NK-92 treated with Interleukin-12 subunit alpha and Interleukin-12 subunit beta, amount 100 ng/mL, for 24 hours (cell line): ENCODE results near the gene PTPRN2.
"Not testable (repeated sequence)": the region's sequence is repeated elsewhere in the genome, so short reads cannot be mapped to it uniquely, and the experiment has no call there.

Experiments
- DNase-seq: peaks from one replicate; lab custom pipeline; 2025; lab: John Stamatoyannopoulos, UW

PTPRN2 gene

DNA sequence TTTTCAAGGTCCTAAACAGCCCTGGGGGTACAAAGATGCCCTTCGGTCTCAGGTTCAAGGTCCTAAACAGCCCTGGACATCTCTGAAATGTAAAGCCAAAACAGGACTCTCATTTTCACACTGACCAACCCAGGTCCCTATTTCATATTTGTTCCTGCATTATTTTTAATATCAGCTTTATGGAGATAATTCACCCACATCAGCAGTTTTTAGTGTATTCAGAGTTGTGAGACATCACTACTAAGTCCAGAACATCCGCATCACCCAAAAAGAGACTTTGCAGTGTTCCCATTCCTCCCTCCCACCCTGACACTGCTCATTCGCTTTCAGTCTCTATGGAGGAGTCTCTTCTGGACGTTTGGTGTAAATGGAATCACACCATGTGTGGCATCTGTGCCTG lies 420.2 kb downstream of the PTPRN2 start:
- DNase-seq: no peak

DNA sequence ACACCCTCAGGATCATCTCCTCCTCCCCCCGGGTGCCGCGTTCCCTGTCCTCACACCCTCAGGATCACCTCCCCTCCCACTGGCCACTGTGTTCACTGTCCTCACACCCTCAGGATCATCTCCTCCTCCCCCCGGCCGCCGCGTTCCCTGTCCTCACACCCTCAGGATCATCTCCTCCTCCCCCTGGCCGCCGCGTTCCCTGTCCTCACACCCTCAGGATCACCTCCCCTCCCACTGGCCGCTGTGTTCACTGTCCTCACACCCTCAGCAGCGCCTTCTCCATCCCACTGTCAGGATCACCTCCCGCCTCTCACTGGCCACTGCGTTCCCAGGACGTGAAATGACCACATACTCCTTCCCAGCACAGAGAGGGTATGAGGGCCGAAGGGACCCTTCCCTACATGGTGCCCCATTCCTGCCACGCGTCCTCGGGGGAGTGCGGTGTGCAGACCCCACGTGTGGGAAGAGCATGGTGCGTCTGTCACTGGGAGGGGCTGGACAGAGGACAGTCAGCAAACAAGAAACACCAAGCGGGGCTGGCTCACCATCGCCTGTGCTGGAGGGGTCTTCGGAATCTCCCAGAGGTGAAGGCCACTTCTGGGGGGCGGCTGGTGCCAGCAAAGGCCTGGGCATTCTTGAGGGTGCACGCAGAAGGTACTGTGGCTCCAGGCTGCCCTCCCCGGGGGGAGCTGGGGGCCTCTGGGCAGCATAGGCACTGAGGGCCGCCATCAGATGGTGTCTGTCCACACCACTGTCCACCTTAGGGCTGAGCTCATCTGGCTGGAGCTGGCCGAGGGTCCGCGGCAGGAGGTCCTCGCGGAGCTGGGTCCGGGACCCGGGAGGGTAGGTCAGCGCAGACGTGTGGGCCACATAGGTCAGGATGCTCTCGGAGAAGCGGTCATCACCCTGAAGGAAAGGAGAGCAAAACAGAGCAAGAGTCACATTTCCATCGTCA lies 421.0 kb downstream of the PTPRN2 start:
- DNase-seq: no peak

DNA sequence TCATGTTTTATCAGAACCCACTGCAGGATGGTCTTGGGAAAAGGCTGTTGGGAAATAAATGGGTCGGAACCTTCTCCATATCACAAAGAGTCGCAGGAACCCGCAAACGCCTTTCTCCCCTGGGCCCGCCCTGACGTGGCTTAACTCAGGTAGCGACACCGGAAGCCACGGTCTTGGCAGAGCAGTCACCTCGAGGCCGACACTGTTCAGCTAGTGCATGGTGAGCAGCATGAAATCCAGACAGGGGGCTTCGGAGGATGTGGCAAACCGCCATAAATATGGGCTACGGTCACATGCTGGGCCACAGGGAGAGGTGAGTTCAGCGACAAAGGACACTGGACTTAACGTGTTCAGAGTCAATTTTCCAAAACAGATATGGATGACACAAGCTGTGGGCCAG lies 421.9 kb downstream of the PTPRN2 start:
- no peak for DNase-seq

DNA sequence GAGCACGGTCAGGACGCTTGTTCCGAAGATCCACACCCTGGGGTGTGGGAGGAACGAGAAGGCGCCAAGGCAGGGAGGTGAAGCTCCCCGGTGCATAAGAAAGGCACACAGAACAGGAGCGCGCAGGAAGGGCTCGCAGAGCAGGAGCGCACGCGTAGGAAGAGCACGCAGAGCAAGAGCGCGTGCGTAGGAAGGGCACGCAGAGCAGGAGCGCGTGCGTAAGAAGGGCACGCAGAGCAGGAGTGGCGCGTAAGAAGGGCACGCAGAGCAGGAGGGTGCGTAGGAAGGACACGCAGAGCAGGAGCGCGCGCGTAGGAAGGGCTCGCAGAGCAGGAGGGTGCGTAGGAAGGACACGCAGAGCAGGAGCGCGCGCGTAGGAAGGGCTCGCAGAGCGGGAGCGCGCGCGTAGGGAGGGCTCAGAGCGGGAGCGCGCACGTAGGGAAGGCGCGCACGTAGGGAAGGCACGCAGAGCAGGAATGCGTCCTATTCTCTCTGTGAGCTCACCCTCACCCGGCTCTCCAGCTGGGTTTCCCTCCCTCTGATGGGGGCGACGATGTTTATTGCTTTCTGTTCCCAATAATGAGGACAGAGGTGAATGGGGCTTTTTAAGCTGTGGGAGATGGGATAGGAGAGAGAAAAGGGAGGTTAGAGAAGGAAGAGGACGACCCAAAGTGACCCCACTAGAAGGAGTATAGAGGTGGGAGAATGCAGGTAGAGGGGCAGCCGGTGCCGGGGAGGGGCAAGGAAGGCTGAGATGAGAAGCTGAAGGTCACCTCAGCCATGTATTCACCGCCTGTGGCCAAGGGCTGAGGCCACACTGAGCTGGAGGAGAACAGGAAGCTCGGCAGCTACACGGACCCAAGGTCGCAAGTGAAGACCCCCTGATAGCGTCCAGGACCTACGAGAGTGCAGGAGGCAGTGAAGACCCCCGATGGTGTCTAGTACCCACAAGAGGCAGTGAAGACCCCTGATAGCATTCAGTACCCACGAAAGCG lies 423.2 kb downstream of the PTPRN2 start:
- no peak for DNase-seq

DNA sequence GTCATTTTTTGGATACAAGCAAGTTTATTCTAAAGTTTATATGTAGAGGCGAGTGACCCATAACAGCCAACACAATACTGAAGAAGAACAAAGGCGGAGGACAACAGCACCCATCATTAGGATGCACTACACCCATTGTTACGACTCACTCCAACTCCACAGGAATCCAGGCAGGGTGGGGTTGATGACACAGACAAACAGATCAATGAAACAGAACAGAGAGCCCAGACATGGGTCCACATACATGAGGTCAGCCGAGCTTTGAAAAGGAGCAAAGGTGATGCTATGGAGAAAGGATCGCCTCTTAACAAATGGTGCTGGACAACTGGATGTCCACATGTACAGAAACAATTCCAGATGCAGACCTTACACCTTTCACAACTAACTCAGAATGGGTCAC lies 426.4 kb downstream of the PTPRN2 start:
- DNase-seq: no peak

DNA sequence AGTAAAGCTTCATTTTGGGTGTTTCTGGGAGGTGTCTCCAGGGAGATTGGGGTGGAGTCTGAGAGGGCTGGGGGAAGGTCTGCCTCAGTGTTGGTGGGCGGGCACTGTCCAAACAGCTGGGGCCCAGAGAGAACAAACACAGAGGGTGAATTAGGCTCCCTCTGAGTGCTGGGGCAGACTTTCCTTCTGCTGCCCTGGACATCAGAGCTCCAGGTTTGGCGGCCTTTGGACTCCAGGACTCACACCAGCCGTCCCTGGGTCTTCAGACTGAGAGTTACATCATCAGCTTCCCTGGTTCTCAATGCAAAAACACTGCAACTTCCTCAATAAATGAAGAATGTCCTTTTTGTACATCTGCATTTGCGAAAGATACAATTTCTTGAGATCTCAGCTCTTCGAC lies 427.4 kb downstream of the PTPRN2 start:
- DNase-seq: no peak

DNA sequence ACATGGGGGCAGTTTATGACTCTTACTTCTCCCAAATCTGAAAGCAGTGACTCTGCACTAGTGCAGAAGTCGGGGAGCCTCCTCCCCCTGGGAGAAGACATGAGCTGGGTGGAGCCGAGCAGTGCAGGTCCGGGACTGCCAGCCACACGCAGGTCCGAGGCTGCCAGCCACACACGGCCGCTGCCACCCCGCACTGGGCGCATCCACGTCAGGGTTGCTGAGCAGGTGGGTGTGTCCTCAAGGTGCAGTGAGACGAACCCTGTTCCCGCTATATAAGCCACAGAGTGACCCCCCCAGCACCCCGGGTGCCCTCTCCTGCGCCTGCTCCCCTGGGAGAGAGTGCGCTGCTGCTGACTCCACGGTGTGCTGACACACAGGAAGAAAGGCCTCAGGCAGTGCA lies 430.2 kb downstream of the PTPRN2 start:
- no peak for DNase-seq

DNA sequence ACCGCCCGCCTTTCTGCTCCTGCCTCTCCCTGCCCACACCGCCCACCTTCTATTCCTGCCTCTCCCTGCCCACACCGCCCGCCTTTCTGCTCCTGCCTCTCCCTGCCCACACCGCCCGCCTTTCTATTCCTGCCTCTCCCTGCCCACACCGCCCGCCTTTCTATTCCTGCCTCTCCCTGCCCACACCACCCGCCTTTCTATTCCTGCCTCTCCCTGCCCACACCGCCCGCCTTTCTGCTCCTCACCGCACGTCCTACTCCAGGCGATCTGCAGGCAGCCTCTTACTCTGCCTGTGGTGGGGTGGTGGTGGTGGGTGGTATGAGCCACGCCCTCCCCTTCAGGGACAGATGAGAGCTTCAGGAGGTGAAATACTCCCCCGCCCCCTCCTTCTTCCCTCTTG lies 436.4 kb downstream of the PTPRN2 start:
- not testable (repeated sequence) for DNase-seq

DNA sequence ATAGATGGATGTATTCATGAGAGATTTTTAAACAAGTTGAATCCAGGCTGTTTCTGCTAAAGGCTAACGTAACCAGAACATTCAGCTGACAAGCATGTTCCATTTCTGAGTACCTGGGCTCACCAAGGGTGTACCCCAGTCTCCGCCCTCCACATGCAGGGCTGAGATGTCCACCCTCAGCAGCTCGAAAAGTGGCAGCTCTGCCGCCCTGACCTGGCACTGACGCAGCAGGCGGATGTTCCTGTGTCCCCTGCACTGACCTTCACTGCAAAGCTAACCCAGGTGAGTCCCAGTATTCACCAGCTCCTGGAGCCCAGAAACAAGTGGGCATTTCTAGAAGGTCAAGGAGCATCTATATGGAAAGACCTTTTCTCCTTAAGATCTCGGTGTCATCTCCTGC lies 437.4 kb downstream of the PTPRN2 start:
- DNase-seq: no peak

DNA sequence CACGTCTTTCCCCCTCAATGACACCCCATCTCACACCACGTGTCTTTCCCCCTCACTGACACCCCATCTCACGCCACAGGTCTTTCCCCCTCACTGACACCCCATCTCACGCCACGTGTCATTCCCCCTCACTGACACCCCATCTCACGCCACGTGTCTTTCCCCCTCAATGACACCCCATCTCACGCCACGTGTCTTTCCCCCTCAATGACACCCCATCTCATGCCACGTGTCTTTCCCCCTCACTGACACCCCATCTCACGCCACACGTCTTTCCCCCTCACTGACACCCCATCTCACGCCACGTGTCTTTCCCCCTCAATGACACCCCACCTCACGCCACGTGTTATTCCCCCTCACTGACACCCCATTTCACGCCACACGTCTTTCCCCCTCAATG lies 440.2 kb downstream of the PTPRN2 start:
- not testable (repeated sequence) for DNase-seq

DNA sequence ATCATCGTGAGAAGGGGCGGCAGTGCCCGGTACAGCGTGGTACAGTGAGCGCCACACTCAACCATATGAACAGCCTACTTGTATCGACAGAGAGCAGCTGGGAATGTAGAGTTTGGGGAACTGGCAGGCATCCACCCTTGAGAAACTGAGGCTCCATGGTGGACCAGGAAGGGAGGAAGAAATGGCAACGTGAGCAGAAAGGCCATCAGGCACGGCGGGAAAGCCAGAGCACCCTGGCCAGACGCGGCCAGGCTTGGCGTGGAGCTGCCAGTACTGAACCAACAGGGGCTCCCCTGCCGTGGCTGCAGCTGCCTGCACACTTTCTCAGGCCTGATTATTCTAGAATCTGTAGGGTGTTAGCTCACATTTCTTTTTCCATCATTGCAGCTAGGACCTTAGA lies 442.3 kb downstream of the PTPRN2 start:
- no peak for DNase-seq

DNA sequence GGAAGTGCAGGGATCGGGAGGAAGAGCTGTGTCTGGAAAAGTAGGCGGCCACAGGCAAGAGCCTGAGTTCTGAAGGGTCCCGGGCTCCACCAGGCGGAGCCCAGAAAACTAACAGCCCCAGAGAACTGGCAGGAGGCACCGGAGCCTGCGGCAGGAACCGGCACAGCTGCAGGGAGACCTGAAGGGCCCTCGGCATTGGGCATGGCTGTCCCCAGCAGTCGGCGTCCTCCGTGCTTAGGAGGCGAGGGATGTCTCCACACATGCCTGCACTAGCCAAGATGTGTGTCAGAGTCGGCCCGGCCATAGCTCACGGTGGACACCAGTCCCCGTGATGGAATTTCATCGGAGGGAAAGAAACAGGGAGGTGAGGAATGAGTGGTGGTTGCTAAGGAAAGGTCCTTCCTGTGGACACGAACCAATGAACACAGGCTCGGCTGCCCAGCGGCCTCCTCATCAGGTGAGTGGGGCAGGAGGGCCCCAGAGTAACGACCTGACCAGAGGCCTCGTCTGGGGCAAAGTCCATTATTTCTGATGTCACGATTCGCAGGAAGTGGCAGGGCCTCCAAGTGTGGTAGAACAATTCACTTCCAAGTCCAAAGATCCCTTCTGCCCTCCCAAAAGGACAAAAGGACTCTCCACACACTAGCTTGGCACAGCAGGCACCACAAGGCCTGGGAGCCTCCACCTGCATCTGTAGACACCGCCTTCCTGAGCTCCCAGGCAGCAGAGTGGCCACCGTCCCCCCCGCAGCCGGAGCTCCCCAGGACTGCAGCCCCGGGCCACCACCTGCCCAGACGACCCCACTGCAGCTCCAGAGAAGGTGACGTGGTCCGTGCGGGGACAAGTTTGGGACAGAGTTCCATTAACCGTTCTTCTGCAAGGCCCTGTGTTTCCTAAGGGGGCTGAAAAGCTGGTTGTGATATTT lies 444.2 kb downstream of the PTPRN2 start:
- no peak for DNase-seq

DNA sequence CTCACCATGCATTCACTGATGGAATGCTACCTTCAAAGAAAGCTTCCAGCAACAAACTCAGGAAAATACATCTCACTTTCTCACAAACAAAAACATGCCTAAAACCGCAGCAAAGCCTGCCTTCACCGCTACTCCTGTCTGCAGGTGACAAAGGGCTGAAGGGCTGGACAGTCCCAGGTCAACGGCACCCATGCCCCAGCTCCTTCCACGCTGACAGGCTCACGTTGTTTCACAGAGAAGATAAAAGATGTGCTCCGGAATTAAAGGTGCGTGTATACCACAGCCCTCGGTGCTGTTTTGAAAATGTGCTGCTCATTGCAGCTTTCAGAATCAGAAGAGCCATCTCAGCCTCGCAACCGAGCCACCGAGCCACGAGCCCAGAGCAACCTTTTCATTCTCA lies 445.0 kb downstream of the PTPRN2 start:
- DNase-seq: no peak

DNA sequence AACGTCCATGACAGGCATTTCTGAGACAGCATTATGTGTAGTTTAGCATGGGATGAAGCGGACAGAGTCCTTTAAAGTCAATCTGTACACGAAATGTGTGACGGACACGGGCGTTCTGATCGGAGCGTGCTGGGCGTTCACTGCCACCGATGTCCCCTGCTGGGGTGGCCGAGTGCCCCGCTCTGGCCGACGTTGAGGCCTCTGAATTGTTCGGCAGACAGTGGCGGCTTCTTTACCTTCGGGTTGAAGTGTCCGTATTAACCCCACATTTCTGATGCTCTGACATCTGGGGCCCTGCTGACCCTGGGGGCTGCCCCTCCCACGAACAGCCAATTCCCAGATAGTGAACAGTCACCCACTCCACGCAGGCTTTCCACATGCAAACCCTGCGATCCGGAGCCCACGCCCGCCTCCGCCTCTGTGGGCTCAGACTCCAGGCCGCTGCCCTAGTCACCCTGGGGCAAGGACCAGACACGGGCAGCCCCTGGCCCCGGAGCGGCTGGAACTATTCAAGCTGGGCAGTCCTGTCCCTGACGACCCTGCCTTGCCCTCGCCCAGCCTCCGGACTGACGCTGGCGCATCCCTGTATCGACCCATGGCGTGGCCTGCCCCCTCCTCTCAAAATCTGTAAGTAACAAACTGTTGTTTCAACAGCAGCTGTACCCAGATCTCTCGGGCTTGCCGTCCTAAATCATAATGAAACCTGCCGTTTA lies 445.7 kb downstream of the PTPRN2 start:
- no peak for DNase-seq

DNA sequence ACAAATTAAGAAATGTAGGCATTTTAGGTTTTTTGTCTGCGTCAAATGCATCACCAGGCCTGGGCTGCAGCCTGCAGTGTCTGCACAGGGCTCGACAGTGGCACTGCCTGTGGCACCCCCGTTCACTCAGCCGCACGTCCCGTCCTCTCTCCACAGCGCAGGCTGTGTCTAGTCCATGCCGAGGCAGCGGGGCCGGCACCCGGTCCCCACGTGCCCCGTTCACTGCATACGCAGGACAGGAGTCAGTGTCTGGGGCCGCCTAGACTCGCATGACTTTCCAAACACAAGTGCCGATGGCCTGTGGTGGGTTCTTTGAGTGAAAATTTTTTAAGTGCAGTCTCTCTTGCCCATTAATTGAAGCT lies 446.4 kb downstream of the PTPRN2 start:
- DNase-seq: no peak

DNA sequence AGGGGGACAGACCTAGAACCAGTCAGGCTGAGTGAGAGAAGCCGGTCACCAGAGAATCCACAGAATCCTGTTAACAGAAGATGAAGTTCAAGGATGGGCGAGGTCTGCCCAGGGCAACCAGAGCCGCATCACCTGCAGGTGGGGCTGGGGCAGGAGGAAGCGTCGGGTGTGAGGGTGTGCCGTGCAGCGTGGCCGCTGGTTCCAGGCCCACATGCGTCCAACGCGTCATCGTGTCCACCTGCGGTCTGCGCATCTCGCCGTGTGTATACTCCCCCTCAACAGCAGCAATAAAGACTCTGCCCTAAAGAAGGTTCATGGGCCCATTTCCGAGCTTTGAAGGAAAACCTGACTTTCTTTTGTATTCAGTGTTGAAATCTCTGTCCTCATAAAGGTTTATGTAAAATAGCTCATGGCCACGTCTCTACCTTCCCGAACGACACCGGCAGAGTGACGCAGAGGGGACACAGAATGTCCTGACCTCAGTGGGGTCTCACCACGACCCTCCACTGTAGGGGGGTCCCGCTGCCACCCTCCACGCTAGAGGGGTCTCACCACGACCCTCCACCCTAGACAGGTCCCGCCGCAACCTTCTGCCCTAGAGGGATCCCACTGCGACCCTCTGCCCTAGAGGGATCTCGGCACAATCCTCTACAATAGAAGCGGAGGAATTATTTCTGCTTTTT lies 446.9 kb downstream of the PTPRN2 start:
- no peak for DNase-seq

DNA sequence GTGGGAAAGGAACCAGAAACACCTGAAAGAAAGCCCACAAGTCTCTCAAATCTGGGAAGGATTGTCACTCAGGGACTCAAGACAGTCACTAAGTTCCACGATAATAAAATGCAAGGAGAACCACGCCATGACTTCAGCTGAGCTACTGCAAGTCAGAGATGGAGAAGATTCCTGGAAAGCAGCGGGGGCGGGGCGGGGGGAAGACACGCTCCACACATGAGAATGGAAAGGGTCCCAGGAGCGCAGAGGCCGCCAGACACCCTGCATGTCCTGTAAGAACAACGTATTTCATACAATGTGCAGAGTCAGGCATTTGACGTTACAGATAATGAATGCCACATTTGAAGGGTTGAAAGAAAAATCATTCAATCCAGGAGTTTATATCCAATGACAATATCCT lies 448.1 kb downstream of the PTPRN2 start:
- no peak for DNase-seq

DNA sequence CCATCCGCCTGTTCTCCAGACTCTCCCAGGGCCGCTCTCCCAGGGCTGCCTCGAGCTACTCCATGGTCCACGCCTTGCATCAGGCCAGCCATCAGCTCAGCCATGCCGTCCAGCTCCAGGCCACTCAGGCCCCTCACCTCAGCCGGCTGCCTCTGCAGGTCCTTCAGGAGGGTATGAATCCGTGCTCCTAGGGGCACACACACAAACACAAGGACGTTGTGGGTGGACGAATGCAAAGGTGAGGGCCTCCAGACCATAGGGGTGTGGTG lies 449.4 kb downstream of the PTPRN2 start:
- DNase-seq: no peak

DNA sequence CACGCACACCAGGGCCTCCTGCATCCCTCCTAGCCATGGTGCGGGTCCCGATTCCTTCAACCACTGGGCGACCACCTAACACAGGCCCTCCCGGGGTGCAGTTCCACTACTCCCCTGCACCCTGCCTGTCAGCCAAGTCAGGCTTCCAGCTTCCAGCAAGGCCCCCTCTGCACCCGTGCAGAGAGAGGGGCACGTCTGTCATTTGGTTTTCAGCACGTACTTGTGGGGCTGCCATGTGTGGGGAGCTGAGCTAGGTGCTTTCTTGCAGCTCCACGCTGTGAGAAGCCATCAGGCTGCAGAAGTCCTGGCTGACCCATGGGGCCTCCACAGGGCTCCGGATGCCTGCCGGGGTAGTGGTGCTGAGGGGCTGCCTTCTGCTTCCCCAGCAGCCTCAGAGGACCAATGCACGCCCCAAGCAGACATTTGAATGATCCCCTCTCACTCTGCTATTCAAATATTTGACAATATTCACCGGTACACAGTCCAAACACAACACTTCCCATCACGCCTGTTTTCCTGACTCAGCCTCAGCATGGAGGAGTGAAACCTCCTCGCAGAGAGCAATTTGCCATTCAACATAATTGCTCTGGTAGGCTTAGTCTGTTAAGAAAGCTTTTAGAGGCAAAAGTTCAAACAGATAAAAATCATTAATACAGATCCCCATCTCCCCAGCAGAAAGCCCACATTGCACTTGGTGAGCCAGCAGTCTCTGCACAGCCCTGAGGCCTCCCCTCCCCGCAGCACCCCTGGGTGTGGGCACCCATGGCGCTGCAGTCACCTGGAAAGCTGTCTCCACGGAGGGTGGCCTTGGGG lies 449.9 kb downstream of the PTPRN2 start:
- no peak for DNase-seq

DNA sequence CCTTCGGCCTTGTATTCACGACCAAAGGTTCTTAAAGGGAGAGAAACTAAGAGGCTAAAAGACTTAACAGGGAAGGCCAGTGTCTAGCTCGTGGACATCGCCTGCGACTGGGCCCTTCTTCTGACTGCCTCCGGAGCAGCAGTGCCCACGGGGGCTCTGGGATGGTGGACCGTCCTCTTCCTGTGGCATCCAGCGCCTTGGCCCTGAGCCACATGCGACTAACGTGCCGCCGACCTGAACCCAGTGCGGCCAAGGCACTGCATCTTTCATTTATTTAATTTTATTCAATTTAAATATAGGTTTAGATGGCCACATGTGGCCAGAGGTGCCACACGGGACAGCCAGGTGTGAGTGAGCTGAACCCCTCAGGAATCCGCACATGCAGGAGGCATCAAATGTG lies 451.7 kb downstream of the PTPRN2 start:
- DNase-seq: no peak
